ENCODE measurements around the gene RFC1. TPM values are rescaled to one million over a fixed set of nuclear protein-coding genes. Genes with fewer than 3 reads are reported as not detected.

Gene RFC1
- total and polyA plus RNA-seq, 2 donors (not counting 3 experiments of a cell fraction or from before 2014, with no cell fraction given), result 12.9 to 57.1 TPM

GRCh38 chr4:39308611-39309010 is 57.6 kb downstream of the RFC1 start:
- no TSS peak for BruUV-seq (replicated peaks)
- intact Hi-C loops (cut with micrococcal nuclease), result no loop called here
- no peak overlapping the region for H2AFZ ChIP-seq (ENCODE audit: low read depth, low read length)
- H3K4me1 ChIP-seq (ENCODE audit: control insufficient read depth, extremely low read depth, insufficient read depth, low read length), result peaks cover 4% of the 10 kb centered on the region
- no peaks in the 10 kb centered on the region for H3K9me3 ChIP-seq (replicated peaks; ENCODE audit: control insufficient read depth, insufficient read depth, low read length)
- H3K79me2 ChIP-seq (ENCODE audit: control insufficient read depth, insufficient read depth, low read length), result no peaks in the 10 kb centered on the region
- TF ChIP-seq, protein P1, sequence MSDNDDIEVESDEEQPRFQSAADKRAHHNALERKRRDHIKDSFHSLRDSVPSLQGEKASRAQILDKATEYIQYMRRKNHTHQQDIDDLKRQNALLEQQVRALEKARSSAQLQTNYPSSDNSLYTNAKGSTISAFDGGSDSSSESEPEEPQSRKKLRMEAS (IDR thresholded peaks at IDR 0.05; ENCODE audit: insufficient read depth, insufficient read length), result no peak
- no peak for TF ChIP-seq FOS (IDR thresholded peaks at IDR 0.05; ENCODE audit: borderline replicate concordance, insufficient read depth, low read length)
- TF ChIP-seq JUN (IDR thresholded peaks at IDR 0.05; ENCODE audit: borderline replicate concordance, insufficient read depth, insufficient read length, low read depth), result peak; percentile 9
- DNase-seq (ENCODE audit: low read depth, low spot score) (peak; percentile 72), FAIRE-seq (no peak)
- CTCF ChIA-PET, result no interaction called here
- no peak overlapping the region for H3K4me3 ChIP-seq (replicated peaks in 1 of 3; ENCODE audit: insufficient read depth in 1 of 3, low read depth in 1 of 3, low read length in 3 of 3)
- no peaks in the 10 kb centered on the region for H3K27me3 ChIP-seq (ENCODE audit: control insufficient read depth in 2 of 2, insufficient read depth in 2 of 2, low read length in 2 of 2)
- POLR2A ChIA-PET, result no interaction called here
- no peak overlapping the region for H3K9ac ChIP-seq (replicated peaks; ENCODE audit: extremely low read depth, insufficient read depth, low read length)
- dilution Hi-C loops (cut with MboI; ENCODE audit: extremely low pct_ligation_motif_present, low sequenced_read_pairs), result no loop called here
- H3K4me2 ChIP-seq (ENCODE audit: insufficient read depth, low read length), result no peak overlapping the region
- H3K27ac ChIP-seq (ENCODE audit: insufficient read depth, low read depth, low read length), result peak overlapping the region; percentile 21
- H3K36me3 ChIP-seq (ENCODE audit: control insufficient read depth in 2 of 2, extremely low read depth in 1 of 2, insufficient read depth in 2 of 2, low read length in 2 of 2), result peaks cover 5 to 32% of the 10 kb centered on the region in 2 experiments
- no peaks in the 10 kb centered on the region for H3K9me1 ChIP-seq (replicated peaks; ENCODE audit: control insufficient read depth, extremely low read depth, insufficient read depth, low read length)
- no peaks in the 10 kb centered on the region for H4K20me1 ChIP-seq (replicated peaks; ENCODE audit: control insufficient read depth, extremely low read depth, insufficient read depth, low read length)

DNA sequence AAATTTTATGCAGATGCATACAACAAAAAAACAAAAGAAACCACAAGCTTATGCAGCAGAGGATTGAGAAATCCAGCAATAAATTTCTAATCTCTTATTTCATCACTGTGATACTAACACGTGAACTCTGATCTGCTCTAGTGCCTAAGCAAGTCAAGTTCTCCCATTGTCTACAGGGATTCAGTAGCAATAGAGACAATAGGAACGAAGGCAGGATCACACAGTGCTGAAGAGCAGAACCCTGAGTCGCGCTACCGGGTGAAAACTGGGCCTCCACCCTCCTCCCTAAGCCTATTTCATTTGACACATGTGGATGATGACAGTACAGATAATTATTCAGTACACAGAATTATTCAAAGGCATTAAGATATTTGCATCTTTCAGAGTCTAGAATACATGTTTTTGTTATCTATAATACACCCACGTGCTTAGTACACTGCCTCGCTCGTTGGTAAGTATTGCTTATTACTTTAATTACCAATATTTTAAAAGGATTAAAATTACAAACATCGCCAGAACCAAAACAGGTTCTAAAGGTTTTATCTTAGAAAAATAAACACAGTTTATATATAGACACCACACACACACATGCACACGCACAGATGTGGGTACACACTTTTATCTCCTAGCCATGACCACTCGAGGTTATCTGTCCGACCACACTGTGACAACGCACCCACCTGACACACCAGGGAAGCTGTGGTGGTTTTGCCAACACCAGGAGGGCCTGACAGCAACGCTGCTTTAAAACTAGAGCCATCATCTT is 60.1 kb downstream of the RFC1 start:
- DNase-seq (ENCODE audit: low read depth, low spot score), result no peak
- ChIA-PET CTCF (interaction anchor here (1.1 kb wide), 1 partner anchor 147 kb away, joined by 3 read pairs; no protein-coding TSS in a partner anchor), POLR2A (no interaction called here)
- H3K79me2 ChIP-seq (ENCODE audit: control insufficient read depth, insufficient read depth, low read length), result no peaks in the 10 kb centered on the region
- BruUV-seq (replicated peaks), result no TSS peak
- no peaks in the 10 kb centered on the region for H3K9me1 ChIP-seq (replicated peaks; ENCODE audit: control insufficient read depth, extremely low read depth, insufficient read depth, low read length)
- intact Hi-C loops (cut with micrococcal nuclease), result no loop called here
- FAIRE-seq, result no peak
- H3K4me2 ChIP-seq (ENCODE audit: insufficient read depth, low read length), result no peak overlapping the region
- dilution Hi-C loops (cut with MboI; ENCODE audit: extremely low pct_ligation_motif_present, low sequenced_read_pairs), result no loop called here
- H4K20me1 ChIP-seq (replicated peaks; ENCODE audit: control insufficient read depth, extremely low read depth, insufficient read depth, low read length), result no peaks in the 10 kb centered on the region
- H3K9me3 ChIP-seq (replicated peaks; ENCODE audit: control insufficient read depth, insufficient read depth, low read length), result no peaks in the 10 kb centered on the region
- H3K36me3 ChIP-seq (ENCODE audit: control insufficient read depth in 2 of 2, extremely low read depth in 1 of 2, insufficient read depth in 2 of 2, low read length in 2 of 2), result peaks cover 3 to 19% of the 10 kb centered on the region in 2 experiments
- H3K27ac ChIP-seq (ENCODE audit: insufficient read depth, low read depth, low read length), result no peak overlapping the region
- H2AFZ ChIP-seq (ENCODE audit: low read depth, low read length), result no peak overlapping the region
- peaks cover 4% of the 10 kb centered on the region for H3K4me1 ChIP-seq (ENCODE audit: control insufficient read depth, extremely low read depth, insufficient read depth, low read length)
- no peaks in the 10 kb centered on the region for H3K27me3 ChIP-seq (ENCODE audit: control insufficient read depth in 2 of 2, insufficient read depth in 2 of 2, low read length in 2 of 2)
- H3K9ac ChIP-seq (replicated peaks; ENCODE audit: extremely low read depth, insufficient read depth, low read length), result no peak overlapping the region
- no peak overlapping the region for H3K4me3 ChIP-seq (replicated peaks in 1 of 3; ENCODE audit: insufficient read depth in 1 of 3, low read depth in 1 of 3, low read length in 3 of 3)
- no peak for TF ChIP-seq GATA2 (IDR thresholded peaks at IDR 0.05; ENCODE audit: insufficient read depth, insufficient read length, low read depth, low read length)
- TF ChIP-seq FOS (IDR thresholded peaks at IDR 0.05; ENCODE audit: borderline replicate concordance, insufficient read depth, low read length), result no peak
- no peak for TF ChIP-seq MYC (IDR thresholded peaks at IDR 0.05; ENCODE audit: low read depth, low read length)
- TF ChIP-seq JUN (IDR thresholded peaks at IDR 0.05; ENCODE audit: borderline replicate concordance, insufficient read depth, insufficient read length, low read depth), result no peak
- TF ChIP-seq, protein P2, sequence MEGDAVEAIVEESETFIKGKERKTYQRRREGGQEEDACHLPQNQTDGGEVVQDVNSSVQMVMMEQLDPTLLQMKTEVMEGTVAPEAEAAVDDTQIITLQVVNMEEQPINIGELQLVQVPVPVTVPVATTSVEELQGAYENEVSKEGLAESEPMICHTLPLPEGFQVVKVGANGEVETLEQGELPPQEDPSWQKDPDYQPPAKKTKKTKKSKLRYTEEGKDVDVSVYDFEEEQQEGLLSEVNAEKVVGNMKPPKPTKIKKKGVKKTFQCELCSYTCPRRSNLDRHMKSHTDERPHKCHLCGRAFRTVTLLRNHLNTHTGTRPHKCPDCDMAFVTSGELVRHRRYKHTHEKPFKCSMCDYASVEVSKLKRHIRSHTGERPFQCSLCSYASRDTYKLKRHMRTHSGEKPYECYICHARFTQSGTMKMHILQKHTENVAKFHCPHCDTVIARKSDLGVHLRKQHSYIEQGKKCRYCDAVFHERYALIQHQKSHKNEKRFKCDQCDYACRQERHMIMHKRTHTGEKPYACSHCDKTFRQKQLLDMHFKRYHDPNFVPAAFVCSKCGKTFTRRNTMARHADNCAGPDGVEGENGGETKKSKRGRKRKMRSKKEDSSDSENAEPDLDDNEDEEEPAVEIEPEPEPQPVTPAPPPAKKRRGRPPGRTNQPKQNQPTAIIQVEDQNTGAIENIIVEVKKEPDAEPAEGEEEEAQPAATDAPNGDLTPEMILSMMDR (IDR thresholded peaks at IDR 0.05; ENCODE audit: extremely low read depth in 1 of 2, insufficient read depth in 1 of 2, low read depth in 1 of 2, low read length in 2 of 2), result no peak
- no peak for TF ChIP-seq EZH2 (IDR thresholded peaks at IDR 0.05; ENCODE audit: borderline replicate concordance, low read depth, low read length, severe bottlenecking)
- TF ChIP-seq POLR2AphosphoS5 (IDR thresholded peaks at IDR 0.05; ENCODE audit: insufficient read depth, low read depth, low read length), result no peak
- no peak for TF ChIP-seq POLR2A (IDR thresholded peaks at IDR 0.05; ENCODE audit: low read depth, low read length)
- TF ChIP-seq, protein P1 (IDR thresholded peaks at IDR 0.05; ENCODE audit: insufficient read depth, insufficient read length), result no peak

All from endothelial cell of umbilical vein (primary cell).